22Rv1 (cell line): ENCODE measurements around the gene TAGLN.

Experiments
- CTCF ChIP-seq: fragments of 450-650 bp; IDR thresholded peaks from 2 replicates; pipeline ENCODE4 v1.5.1; 2017; ENCODE audit warnings: mild to moderate bottlenecking
- ZFX ChIP-seq: fragments of 450-650 bp; IDR thresholded peaks from 2 replicates; pipeline ENCODE4 v1.6.1; 2017; ENCODE audit warnings: antibody characterized with exemption, borderline replicate concordance

GRCh38 chr11:117160826-117161225 is 38.3 kb upstream of the TAGLN start:
- TF ChIP-seq CTCF (no peak), ZFX (no peak)
